Stomach (tissue), 4 donors: ENCODE data around the gene PVR.

ENCODE experiments used
- EP300 ChIP-seq: sonication (generic); formaldehyde crosslinking; IDR thresholded peaks from one replicate; pipeline ENCODE4 v1.6.1; 2017; ENCODE audit warnings: antibody characterized with exemption
- POLR2A ChIP-seq, 4 donors: fragments of 450-650 bp; IDR thresholded peaks; one replicate each; pipeline ENCODE4 v1.6.1; 2016; ENCODE audit warnings: antibody characterized with exemption in 4 of 4, control low read depth in 2 of 4, mild to moderate bottlenecking in 1 of 4, moderate library complexity in 1 of 4
- POLR2AphosphoS5 ChIP-seq, 3 donors: sonication (generic); formaldehyde crosslinking; IDR thresholded peaks; one replicate each; pipeline ENCODE4 v1.6.1; 2016; ENCODE audit warnings: antibody characterized with exemption in 3 of 3
- TF ChIP-seq, protein P1 (sequence below), 7 experiments: fragments of 450-650 bp in 4 of 7; fragments of 200-600 bp in 3 of 7; sonication (generic) in 3 of 7; IDR thresholded peaks; one replicate each; pipeline ENCODE4 v1.5.1; 2016 to 2019; ENCODE audit warnings: antibody characterized with exemption in 7 of 7, control low read depth in 2 of 7, mild to moderate bottlenecking in 1 of 7

DNA sequence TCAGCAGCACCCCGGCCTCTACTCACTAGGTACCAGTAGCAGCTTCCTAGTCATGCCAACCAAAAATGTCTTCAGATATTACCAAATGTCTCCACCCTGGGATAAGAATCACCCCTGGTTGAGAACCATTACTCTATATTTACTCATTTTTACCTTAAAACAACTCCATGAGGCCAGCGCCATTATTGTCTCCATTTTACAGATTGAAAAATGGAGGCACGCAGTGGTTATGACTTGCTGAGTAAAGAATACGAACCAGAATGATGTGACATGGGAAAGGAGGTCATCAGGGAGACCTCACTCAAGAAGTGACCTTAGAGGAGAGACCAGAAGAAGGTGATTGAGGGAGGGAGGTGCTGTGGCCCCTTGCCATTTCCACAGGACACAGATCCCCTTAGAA, 29.8 kb downstream of the PVR start:
- TF ChIP-seq, protein P1, sequence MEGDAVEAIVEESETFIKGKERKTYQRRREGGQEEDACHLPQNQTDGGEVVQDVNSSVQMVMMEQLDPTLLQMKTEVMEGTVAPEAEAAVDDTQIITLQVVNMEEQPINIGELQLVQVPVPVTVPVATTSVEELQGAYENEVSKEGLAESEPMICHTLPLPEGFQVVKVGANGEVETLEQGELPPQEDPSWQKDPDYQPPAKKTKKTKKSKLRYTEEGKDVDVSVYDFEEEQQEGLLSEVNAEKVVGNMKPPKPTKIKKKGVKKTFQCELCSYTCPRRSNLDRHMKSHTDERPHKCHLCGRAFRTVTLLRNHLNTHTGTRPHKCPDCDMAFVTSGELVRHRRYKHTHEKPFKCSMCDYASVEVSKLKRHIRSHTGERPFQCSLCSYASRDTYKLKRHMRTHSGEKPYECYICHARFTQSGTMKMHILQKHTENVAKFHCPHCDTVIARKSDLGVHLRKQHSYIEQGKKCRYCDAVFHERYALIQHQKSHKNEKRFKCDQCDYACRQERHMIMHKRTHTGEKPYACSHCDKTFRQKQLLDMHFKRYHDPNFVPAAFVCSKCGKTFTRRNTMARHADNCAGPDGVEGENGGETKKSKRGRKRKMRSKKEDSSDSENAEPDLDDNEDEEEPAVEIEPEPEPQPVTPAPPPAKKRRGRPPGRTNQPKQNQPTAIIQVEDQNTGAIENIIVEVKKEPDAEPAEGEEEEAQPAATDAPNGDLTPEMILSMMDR (IDR thresholded peaks at IDR 0.05) = no peak
- TF ChIP-seq POLR2A (IDR thresholded peaks at IDR 0.05) (no peak), EP300 (no peak), POLR2AphosphoS5 (IDR thresholded peaks at IDR 0.05) (no peak)
